ENCODE measurements around the gene PEX14. TPM values are rescaled to one million over a fixed set of nuclear protein-coding genes. Genes with fewer than 3 reads are reported as not detected.
A peak's percentile ranks its signal among the peaks of the same experiment; 100 is the strongest.

The PEX14 gene
- total RNA-seq, 1 experiment from 2014 or later = 9.1 TPM

DNA sequence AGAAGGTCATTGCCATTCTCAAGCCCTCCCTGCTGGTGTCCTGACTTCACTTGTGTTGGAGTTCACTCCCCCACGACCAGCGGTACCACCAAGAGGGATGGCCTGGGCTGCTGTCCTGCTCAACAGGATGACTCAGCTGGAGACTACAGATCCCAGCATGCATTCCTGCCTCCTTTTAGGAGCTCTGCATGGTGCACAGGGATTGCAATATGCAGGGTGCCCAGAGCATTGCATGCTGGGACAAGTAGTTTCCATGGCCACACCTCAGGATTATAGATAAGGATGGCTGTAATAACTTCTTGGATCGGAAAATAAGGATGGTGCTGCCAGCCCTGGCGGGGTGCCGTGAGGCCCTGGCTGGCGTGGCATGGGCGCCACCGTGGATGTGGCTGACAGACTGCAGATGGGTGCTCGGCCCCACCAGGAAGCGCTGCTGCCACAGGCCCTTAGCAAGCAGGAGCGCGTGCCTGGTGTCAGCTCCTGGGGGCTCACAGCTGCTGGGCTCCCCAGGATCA is 171.7 kb downstream of the PEX14 start:
- H3K79me2 ChIP-seq (ENCODE audit: low read length) = no peaks in the 10 kb centered on the region
- H3K27me3 ChIP-seq (ENCODE audit: low read length) = no peaks in the 10 kb centered on the region
- H3K9ac ChIP-seq (ENCODE audit: low read length) = no peak overlapping the region

DNA sequence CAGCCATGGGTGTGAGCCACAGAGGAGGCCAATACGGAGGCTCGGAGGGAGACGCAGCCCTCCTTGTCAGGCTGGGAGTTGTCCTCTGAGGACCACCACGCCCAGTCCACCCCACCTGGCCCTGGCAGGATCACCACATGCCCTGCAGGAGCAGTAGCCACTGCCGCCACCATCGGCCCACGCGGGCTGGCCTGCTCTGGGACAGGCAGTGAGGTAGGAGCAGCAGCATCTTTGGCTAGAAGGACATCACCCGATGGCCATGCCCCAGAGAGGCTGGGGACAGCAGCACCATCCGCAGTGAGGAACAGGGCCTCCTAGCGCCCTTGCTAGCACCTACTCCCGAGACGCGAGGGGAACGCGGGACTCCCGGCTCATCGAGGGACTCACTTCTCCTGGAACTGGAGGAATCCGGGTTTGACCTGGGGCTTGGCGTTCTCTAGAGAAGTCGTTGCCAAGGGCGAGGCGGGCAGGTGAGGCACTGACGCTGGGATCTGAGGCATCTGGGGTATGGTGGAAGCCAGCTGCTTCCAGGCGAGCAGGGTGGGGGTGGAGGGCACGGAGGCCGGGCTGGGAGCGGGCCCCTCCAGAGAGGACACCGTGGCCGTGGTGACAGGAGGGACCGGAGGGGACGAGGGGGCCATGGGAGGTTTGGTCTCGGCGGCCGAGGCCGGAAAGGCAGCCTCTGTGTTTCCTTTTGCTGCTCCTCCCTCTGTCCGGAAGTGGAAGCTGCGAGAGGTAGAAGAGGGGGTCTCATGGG is 172.8 kb downstream of the PEX14 start:
- no peaks in the 10 kb centered on the region for H3K4me1 ChIP-seq (ENCODE audit: low read length)
- H3K27me3 ChIP-seq (ENCODE audit: low read length) = no peaks in the 10 kb centered on the region
- no peaks in the 10 kb centered on the region for H3K36me3 ChIP-seq (ENCODE audit: insufficient read depth, low read length)
- H4K20me1 ChIP-seq (ENCODE audit: insufficient read depth, low read depth, low read length) = no peaks in the 10 kb centered on the region
- H3K4me2 ChIP-seq (ENCODE audit: low read depth, low read length, poor library complexity, severe bottlenecking) = no peak overlapping the region
- H2AFZ ChIP-seq (ENCODE audit: low read length) = no peak overlapping the region
- no peaks in the 10 kb centered on the region for H3K79me2 ChIP-seq (ENCODE audit: low read length)
- H3K9me3 ChIP-seq (ENCODE audit: low read length) = no peaks in the 10 kb centered on the region
- no peak for DNase-seq
- H3K9me2 ChIP-seq (replicated peaks; ENCODE audit: insufficient read depth, low read length) = no peaks in the 10 kb centered on the region
- no peak overlapping the region for H3K9ac ChIP-seq (ENCODE audit: low read length)
- no peak overlapping the region for H3K4me3 ChIP-seq (ENCODE audit: low read length)
- H3K27ac ChIP-seq (ENCODE audit: low read length) = no peak overlapping the region

More for the DNA sequence above, 171.7 kb downstream of the PEX14 start:
- Histone ChIP-seq H3K36me3 (ENCODE audit: insufficient read depth, low read length) (no peaks in the 10 kb centered on the region), H3K4me1 (ENCODE audit: low read length) (no peaks in the 10 kb centered on the region), H3K9me3 (ENCODE audit: low read length) (no peaks in the 10 kb centered on the region), H3K9me2 (replicated peaks; ENCODE audit: insufficient read depth, low read length) (no peaks in the 10 kb centered on the region), H2AFZ (ENCODE audit: low read length) (no peak overlapping the region), H3K4me3 (ENCODE audit: low read length) (no peak overlapping the region), H3K27ac (ENCODE audit: low read length) (no peak overlapping the region), H4K20me1 (ENCODE audit: insufficient read depth, low read depth, low read length) (no peaks in the 10 kb centered on the region), H3K4me2 (ENCODE audit: low read depth, low read length, poor library complexity, severe bottlenecking) (no peak overlapping the region)
- DNase-seq = peak; percentile 65

DNA sequence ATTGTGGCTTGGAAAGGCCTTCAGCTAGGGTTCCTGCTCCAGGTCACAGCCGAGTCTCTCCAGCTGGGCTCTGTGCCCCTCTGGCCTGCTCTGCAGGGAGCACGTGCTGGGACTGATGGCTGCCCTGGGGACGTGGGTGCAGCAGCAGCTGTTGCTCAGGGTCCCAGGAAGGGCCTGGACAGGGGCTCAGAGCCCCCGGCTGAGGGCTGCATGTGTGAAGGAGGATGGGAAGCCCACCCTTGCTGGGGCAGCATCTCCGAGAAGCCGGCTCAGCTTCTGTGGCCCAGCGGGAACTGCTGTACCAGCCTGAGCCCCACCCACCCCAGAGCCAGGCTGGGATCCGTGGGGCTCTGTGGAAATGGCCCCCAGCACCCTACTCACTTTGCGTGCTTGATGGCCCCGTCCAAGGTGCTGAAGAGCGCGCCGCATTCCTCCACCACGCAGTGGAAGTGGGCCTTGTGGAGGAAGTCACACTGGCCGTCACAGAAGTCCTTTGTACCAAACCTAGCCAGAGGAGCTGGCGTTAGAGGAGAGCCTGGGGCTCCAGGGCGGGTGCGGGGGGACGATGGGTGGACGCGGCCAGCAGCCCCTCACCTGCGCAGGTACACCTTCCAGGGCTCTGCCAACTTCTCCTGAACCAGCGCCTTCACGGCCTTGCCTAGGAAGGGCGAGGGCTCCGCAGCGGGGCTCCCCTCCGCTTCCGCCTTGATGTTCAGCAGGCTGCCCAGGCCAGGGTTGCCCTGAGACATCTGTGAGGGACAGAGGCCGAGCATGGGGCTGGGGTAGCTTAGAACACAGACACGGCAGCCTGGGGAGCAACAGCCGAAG is 174.2 kb downstream of the PEX14 start:
- no peaks in the 10 kb centered on the region for H3K9me3 ChIP-seq (ENCODE audit: low read length)
- H3K79me2 ChIP-seq (ENCODE audit: low read length) = no peaks in the 10 kb centered on the region
- H3K4me1 ChIP-seq (ENCODE audit: low read length) = no peaks in the 10 kb centered on the region
- H3K9me2 ChIP-seq (replicated peaks; ENCODE audit: insufficient read depth, low read length) = no peaks in the 10 kb centered on the region
- no peaks in the 10 kb centered on the region for H3K36me3 ChIP-seq (ENCODE audit: insufficient read depth, low read length)
- H4K20me1 ChIP-seq (ENCODE audit: insufficient read depth, low read depth, low read length) = no peaks in the 10 kb centered on the region
- H3K27me3 ChIP-seq (ENCODE audit: low read length) = no peaks in the 10 kb centered on the region
- H3K27ac ChIP-seq (ENCODE audit: low read length) = no peak overlapping the region
- no peak overlapping the region for H2AFZ ChIP-seq (ENCODE audit: low read length)
- DNase-seq = no peak
- no peak overlapping the region for H3K4me3 ChIP-seq (ENCODE audit: low read length)
- no peak overlapping the region for H3K9ac ChIP-seq (ENCODE audit: low read length)
- H3K4me2 ChIP-seq (ENCODE audit: low read depth, low read length, poor library complexity, severe bottlenecking) = no peak overlapping the region

DNA sequence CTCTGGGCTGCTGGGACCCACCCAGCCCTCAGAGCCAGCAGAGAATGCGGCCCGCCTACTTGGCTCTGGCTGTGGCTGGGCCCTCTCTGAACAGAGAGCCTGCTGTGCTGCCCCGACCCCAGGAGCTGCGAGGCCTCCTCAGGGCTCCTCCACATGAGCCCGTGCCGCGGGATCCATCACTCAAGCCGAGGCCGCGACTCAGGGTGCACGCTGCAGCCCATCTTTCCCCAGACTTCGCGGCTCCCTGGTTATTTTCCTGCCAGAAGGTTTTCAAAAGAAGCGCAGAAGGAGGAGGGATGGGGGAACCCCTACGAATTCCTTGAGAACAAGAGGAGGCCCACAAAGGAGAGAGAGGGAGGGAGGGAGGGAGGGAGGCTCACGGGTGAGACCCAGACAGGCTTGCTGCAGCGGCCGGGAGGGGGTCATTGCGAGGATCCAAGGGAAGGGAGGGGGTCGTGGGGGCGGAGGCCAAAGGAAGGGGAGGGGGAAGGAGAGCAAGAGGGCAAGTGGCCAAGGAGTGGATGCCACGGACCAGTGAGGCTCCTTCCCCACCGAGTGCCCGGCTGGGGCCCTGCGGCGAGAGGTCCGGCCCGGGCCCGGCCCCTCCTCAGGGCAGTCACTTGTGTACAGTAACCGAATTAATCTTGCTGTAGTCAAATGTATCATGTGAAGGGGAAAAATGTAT is 174.9 kb downstream of the PEX14 start:
- no peaks in the 10 kb centered on the region for H3K4me1 ChIP-seq (ENCODE audit: low read length)
- no peaks in the 10 kb centered on the region for H3K9me2 ChIP-seq (replicated peaks; ENCODE audit: insufficient read depth, low read length)
- DNase-seq = no peak
- H3K27ac ChIP-seq (ENCODE audit: low read length) = no peak overlapping the region
- no peak overlapping the region for H3K9ac ChIP-seq (ENCODE audit: low read length)
- no peak overlapping the region for H3K4me3 ChIP-seq (ENCODE audit: low read length)
- no peaks in the 10 kb centered on the region for H3K36me3 ChIP-seq (ENCODE audit: insufficient read depth, low read length)
- H4K20me1 ChIP-seq (ENCODE audit: insufficient read depth, low read depth, low read length) = no peaks in the 10 kb centered on the region
- H3K9me3 ChIP-seq (ENCODE audit: low read length) = no peaks in the 10 kb centered on the region
- H3K4me2 ChIP-seq (ENCODE audit: low read depth, low read length, poor library complexity, severe bottlenecking) = no peak overlapping the region
- H3K27me3 ChIP-seq (ENCODE audit: low read length) = no peaks in the 10 kb centered on the region
- no peaks in the 10 kb centered on the region for H3K79me2 ChIP-seq (ENCODE audit: low read length)
- H2AFZ ChIP-seq (ENCODE audit: low read length) = no peak overlapping the region

DNA sequence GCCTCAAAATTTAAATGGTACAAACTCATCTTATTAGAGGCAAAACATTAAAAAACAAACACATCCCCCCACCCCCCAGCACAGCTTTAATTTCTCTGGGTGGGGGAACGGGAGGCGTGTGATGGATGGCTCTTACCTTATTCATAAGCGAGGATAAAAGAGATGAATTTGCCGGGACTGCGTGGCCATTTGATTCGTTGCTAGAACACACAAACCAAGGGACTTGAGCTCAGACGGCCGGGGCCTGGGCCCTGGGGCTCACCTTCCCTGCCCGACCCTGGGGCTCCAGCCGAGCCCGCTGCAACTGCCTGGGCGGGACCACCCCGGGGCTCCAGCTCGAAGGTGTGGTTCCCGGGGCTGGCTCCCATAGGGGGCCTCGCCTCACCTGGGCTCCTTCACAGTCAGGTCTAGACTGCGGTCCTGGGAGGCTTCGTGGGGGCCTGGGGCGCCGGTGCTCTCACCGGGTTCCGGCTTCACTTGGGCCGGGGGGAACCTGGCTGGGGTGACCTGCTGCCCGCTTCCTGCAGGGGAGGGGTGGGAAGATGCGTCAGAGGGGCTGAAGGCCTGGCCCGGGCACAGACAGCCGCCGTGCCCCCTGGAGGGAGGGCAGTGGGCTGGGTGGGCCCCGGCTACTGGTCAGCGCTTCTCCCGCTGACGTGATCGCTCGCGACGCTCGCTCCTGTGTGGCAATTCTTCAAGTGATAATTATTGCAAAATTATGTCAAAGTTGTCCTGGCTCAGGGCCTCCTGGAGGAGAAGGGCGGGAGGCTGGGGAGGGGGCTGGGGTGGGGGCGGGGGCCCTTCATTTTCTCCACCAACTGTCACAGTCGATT is 176.0 kb downstream of the PEX14 start:
- H3K4me3 ChIP-seq (ENCODE audit: low read length) = no peak overlapping the region
- H3K9me3 ChIP-seq (ENCODE audit: low read length) = no peaks in the 10 kb centered on the region
- no peaks in the 10 kb centered on the region for H3K9me2 ChIP-seq (replicated peaks; ENCODE audit: insufficient read depth, low read length)
- no peaks in the 10 kb centered on the region for H3K36me3 ChIP-seq (ENCODE audit: insufficient read depth, low read length)
- H2AFZ ChIP-seq (ENCODE audit: low read length) = no peak overlapping the region
- no peak for DNase-seq
- no peaks in the 10 kb centered on the region for H3K79me2 ChIP-seq (ENCODE audit: low read length)
- no peaks in the 10 kb centered on the region for H3K27me3 ChIP-seq (ENCODE audit: low read length)
- no peak overlapping the region for H3K27ac ChIP-seq (ENCODE audit: low read length)
- H3K9ac ChIP-seq (ENCODE audit: low read length) = no peak overlapping the region
- no peaks in the 10 kb centered on the region for H4K20me1 ChIP-seq (ENCODE audit: insufficient read depth, low read depth, low read length)
- no peak overlapping the region for H3K4me2 ChIP-seq (ENCODE audit: low read depth, low read length, poor library complexity, severe bottlenecking)
- H3K4me1 ChIP-seq (ENCODE audit: low read length) = no peaks in the 10 kb centered on the region

DNA sequence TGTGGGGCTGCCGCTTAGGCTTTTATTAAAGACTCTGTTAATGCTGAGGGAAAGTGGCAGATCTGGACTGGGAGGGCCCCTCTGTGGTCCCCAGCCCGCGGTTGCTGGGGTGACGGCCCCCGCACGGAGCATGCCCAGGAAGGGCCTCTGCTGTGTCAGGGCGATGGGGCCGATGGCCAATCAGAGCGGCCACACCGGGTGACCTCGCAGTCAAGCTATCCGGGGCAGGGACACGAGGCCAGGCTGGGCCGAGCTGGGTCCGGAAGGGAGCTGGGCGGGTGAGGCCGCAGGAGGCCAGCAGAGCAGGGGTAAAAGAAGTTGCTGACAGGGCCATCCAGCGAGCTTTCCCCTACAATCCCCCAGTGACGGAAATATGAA is 176.6 kb downstream of the PEX14 start:
- Histone ChIP-seq H3K36me3 (ENCODE audit: insufficient read depth, low read length) (no peaks in the 10 kb centered on the region), H3K9ac (ENCODE audit: low read length) (no peak overlapping the region), H3K4me2 (ENCODE audit: low read depth, low read length, poor library complexity, severe bottlenecking) (no peak overlapping the region), H3K79me2 (ENCODE audit: low read length) (no peaks in the 10 kb centered on the region), H3K27ac (ENCODE audit: low read length) (no peak overlapping the region), H3K4me3 (ENCODE audit: low read length) (no peak overlapping the region), H3K4me1 (ENCODE audit: low read length) (no peaks in the 10 kb centered on the region), H3K27me3 (ENCODE audit: low read length) (no peaks in the 10 kb centered on the region), H2AFZ (ENCODE audit: low read length) (no peak overlapping the region), H3K9me3 (ENCODE audit: low read length) (no peaks in the 10 kb centered on the region), H3K9me2 (replicated peaks; ENCODE audit: insufficient read depth, low read length) (no peaks in the 10 kb centered on the region), H4K20me1 (ENCODE audit: insufficient read depth, low read depth, low read length) (no peaks in the 10 kb centered on the region)
- no peak for DNase-seq

DNA sequence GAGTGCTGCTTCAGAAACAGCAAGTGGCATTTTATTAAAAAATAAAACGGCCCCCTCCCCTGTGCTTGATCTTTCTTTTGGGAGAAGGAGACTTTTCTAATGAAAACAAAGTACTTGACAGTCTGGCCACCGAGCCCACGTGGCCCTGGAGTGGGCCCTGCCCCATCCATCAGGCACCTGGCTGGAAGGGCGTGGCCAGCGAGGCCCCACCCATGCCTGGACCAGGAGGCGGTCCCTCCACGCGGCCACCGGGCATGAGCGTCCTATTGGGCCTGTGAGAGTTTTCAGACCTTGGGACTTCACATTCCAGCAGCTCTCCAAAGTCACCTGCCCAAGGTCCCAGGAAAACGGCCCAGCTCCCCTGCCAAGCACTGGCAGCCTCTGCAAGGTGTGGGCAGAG is 177.0 kb downstream of the PEX14 start:
- H4K20me1 ChIP-seq (ENCODE audit: insufficient read depth, low read depth, low read length) = no peaks in the 10 kb centered on the region
- H3K4me3 ChIP-seq (ENCODE audit: low read length) = no peak overlapping the region
- H3K4me2 ChIP-seq (ENCODE audit: low read depth, low read length, poor library complexity, severe bottlenecking) = no peak overlapping the region
- H3K36me3 ChIP-seq (ENCODE audit: insufficient read depth, low read length) = no peaks in the 10 kb centered on the region
- no peaks in the 10 kb centered on the region for H3K27me3 ChIP-seq (ENCODE audit: low read length)
- H3K9me2 ChIP-seq (replicated peaks; ENCODE audit: insufficient read depth, low read length) = no peaks in the 10 kb centered on the region
- H3K9me3 ChIP-seq (ENCODE audit: low read length) = no peaks in the 10 kb centered on the region
- no peak overlapping the region for H2AFZ ChIP-seq (ENCODE audit: low read length)
- no peak for DNase-seq
- no peaks in the 10 kb centered on the region for H3K4me1 ChIP-seq (ENCODE audit: low read length)
- H3K27ac ChIP-seq (ENCODE audit: low read length) = no peak overlapping the region
- H3K9ac ChIP-seq (ENCODE audit: low read length) = no peak overlapping the region
- H3K79me2 ChIP-seq (ENCODE audit: low read length) = no peaks in the 10 kb centered on the region

Measured in Karpas-422 (cell line).